IMR-90 (cell line): ENCODE results near the gene BRDT. TPM values are rescaled to one million over a fixed set of nuclear protein-coding genes. Genes with fewer than 3 reads are reported as not detected.
A peak's percentile ranks its signal among the peaks of the same experiment; 100 is the strongest.

Experiments
- ATAC-seq: fragments of 200-7000 bp; cut with Tn5 transposase; 2 replicates; pipeline ENCODE4 v1.9.1; 2020; ENCODE audit warnings: low read depth, mild to moderate bottlenecking, moderate library complexity
- BruUV-seq: library from RNA; stranded (reverse); fragments of 400-500 nt; replicated peaks from 2 replicates; lab custom pipeline; 2021; lab: Mats Ljungman, UMichigan
- CTCF ChIA-PET: fragments of 300-600 bp; formaldehyde crosslinking; extraction: SDS; loops from one replicate; lab custom pipeline; 2021; ENCODE audit warnings: antibody characterized with exemption; lab: Yijun Ruan, JAX
- POLR2A ChIA-PET: fragments of 300-600 bp; sonication (Branson Sonifier 250); formaldehyde crosslinking; loops from one replicate; lab custom pipeline; 2022; ENCODE audit warnings: antibody characterized with exemption; ENCODE audit not compliant: unreplicated experiment; lab: Charles Lee
- DNase-seq: peaks from one replicate; pipeline ENCODE4 v3.0.0; 2013
- H2AFZ ChIP-seq: replicated peaks from 2 replicates; pipeline ENCODE3; 2013; ENCODE audit warnings: low read length, mild to moderate bottlenecking; ENCODE audit not compliant: poor library complexity
- H2AK5ac ChIP-seq: 2 replicates; pipeline ENCODE4 v1.6.1; 2013; ENCODE audit warnings: low read depth, low read length, inconsistent platforms
- H2AK9ac ChIP-seq: replicated peaks from 2 replicates; pipeline ENCODE3; 2013; ENCODE audit warnings: mild to moderate bottlenecking, low read depth, low read length, moderate library complexity; ENCODE audit not compliant: poor library complexity
- H2BK120ac ChIP-seq: 2 replicates; pipeline ENCODE4 v1.6.1; 2013; ENCODE audit warnings: low read depth, low read length, inconsistent platforms
- H2BK15ac ChIP-seq: 3 replicates; pipeline ENCODE4 v1.6.1; 2013; ENCODE audit warnings: low read depth, low read length, inconsistent platforms
- H2BK20ac ChIP-seq: 2 replicates; pipeline ENCODE4 v1.6.1; 2013; ENCODE audit warnings: low read depth, mild to moderate bottlenecking, inconsistent platforms, low read length, moderate library complexity
- H2BK5ac ChIP-seq: 2 replicates; pipeline ENCODE4 v1.6.1; 2013; ENCODE audit warnings: mild to moderate bottlenecking, low read depth, low read length, inconsistent platforms; ENCODE audit not compliant: poor library complexity, severe bottlenecking
- H3K14ac ChIP-seq: replicated peaks from 2 replicates; pipeline ENCODE4 v1.6.1; 2013; ENCODE audit warnings: low read depth, low read length, inconsistent platforms
- H3K18ac ChIP-seq: 2 replicates; pipeline ENCODE4 v1.6.1; 2013; ENCODE audit warnings: low read depth, low read length, control low read depth
- H3K23ac ChIP-seq: 2 replicates; pipeline ENCODE4 v1.6.1; 2013; ENCODE audit warnings: low read depth, low read length, inconsistent platforms
- H3K27ac ChIP-seq: 2 replicates; pipeline ENCODE4 v1.5.1; 2013; ENCODE audit warnings: mild to moderate bottlenecking, control low read depth, low read length; ENCODE audit not compliant: insufficient read depth
- H3K27me3 ChIP-seq: 2 replicates; pipeline ENCODE4 v1.6.1; 2013; ENCODE audit warnings: low read length; ENCODE audit not compliant: control insufficient read depth, insufficient read depth
- H3K36me3 ChIP-seq: 2 replicates; pipeline ENCODE4 v1.6.1; 2013; ENCODE audit warnings: low read length, mixed read lengths; ENCODE audit not compliant: control insufficient read depth, insufficient read depth
- H3K4ac ChIP-seq: 2 replicates; pipeline ENCODE4 v1.6.1; 2013; ENCODE audit warnings: low read depth, low read length, inconsistent platforms
- H3K4me1 ChIP-seq: 2 replicates; pipeline ENCODE4 v1.6.1; 2013; ENCODE audit warnings: low read length, mixed read lengths; ENCODE audit not compliant: control insufficient read depth, insufficient read depth
- H3K4me2 ChIP-seq: 2 replicates; pipeline ENCODE4 v1.6.1; 2013; ENCODE audit warnings: low read depth, mild to moderate bottlenecking, control low read depth, low read length, moderate library complexity
- H3K4me3 ChIP-seq: 2 replicates; pipeline ENCODE4 v1.5.1; 2013; ENCODE audit warnings: low read depth, mild to moderate bottlenecking, control low read depth, low read length, moderate library complexity; ENCODE audit not compliant: insufficient read depth
- H3K56ac ChIP-seq: 2 replicates; pipeline ENCODE4 v1.6.1; 2013; ENCODE audit warnings: low read length, inconsistent platforms; ENCODE audit not compliant: insufficient read depth; ENCODE audit errors: extremely low read depth
- H3K79me1 ChIP-seq, 2 experiments: 2 replicates each; pipeline ENCODE4 v1.6.1; 2013; ENCODE audit warnings: low read length in 2 of 2, inconsistent platforms in 1 of 2, low read depth in 1 of 2
- H3K9ac ChIP-seq: 2 replicates; pipeline ENCODE4 v1.6.1; 2013; ENCODE audit warnings: low read depth, low read length, control low read depth
- H3K9me1 ChIP-seq: 2 replicates; pipeline ENCODE4 v1.6.1; 2013; ENCODE audit warnings: low read length, inconsistent platforms; ENCODE audit not compliant: insufficient read depth
- H3K9me3 ChIP-seq: 2 replicates; pipeline ENCODE4 v1.6.1; 2013; ENCODE audit warnings: low read length; ENCODE audit not compliant: control insufficient read depth, insufficient read depth
- H4K20me1 ChIP-seq: 2 replicates; pipeline ENCODE4 v1.6.1; 2013; ENCODE audit warnings: low read length, inconsistent platforms; ENCODE audit not compliant: insufficient read depth
- H4K5ac ChIP-seq: 2 replicates; pipeline ENCODE4 v1.6.1; 2013; ENCODE audit warnings: mild to moderate bottlenecking, low read depth, low read length, control low read depth
- H4K8ac ChIP-seq, 2 experiments: 2 replicates each; pipeline ENCODE4 v1.6.1; 2013; ENCODE audit warnings: low read depth in 2 of 2, low read length in 2 of 2, control low read depth in 1 of 2, inconsistent platforms in 1 of 2
- H4K91ac ChIP-seq: 2 replicates; pipeline ENCODE4 v1.6.1; 2013; ENCODE audit warnings: low read depth, low read length, inconsistent platforms; ENCODE audit not compliant: insufficient read depth
- CHD1 ChIP-seq: IDR thresholded peaks from 2 replicates; pipeline ENCODE4 v1.6.1; 2012; ENCODE audit warnings: low read depth, low read length, improper control_type of control experiment
- MAFK ChIP-seq: IDR thresholded peaks from 2 replicates; pipeline ENCODE4 v1.6.1; 2012; ENCODE audit warnings: low read depth, low read length, improper control_type of control experiment
- WGBS, 2 experiments: methylation state at CpG; one replicate each; pipeline versions ENCODE4 v1.1.5 to v1.1.7; 2013; ENCODE audit warnings: missing lambda C conversion rate in 2 of 2; ENCODE audit not compliant: insufficient read length in 1 of 2; ENCODE audit errors: extremely low coverage in 2 of 2; 5-methylcytosine and 5-hydroxymethylcytosine counted together
- dilution Hi-C: fragments of 300-500 bp; cut with HindIII; formaldehyde crosslinking; loops from one replicate; pipeline ENCODE4 v1.14.3; 2018; ENCODE audit warnings: low sequenced_read_pairs; ENCODE audit not compliant: unreplicated experiment
- in situ Hi-C: fragments of 300-500 bp; cut with MboI; formaldehyde crosslinking; loops from 3 replicates; pipeline ENCODE4 v1.14.3; 2019; ENCODE audit warnings: low sequenced_read_pairs, inconsistent platforms, mixed read lengths
- intact Hi-C: fragments of 100-400 bp; cut with micrococcal nuclease; formaldehyde crosslinking; loops from 2 replicates; pipeline ENCODE4 v1.10.0; 2022
- polyA plus RNA-seq, 3 experiments: library from polyadenylated mRNA; depleted of rRNA; stranded (reverse); fragments of >200 nt; gene quantifications; 2 replicates each; pipeline ENCODE4 v1.2.3, GENCODE V29; 2012; ENCODE audit warnings: low replicate concordance in 1 of 3
- total RNA-seq: library from RNA; depleted of rRNA; stranded (reverse); fragments of >200 nt; gene quantifications from 2 replicates; pipeline ENCODE4 v1.2.3, GENCODE V29; 2012

The BRDT gene
- total and polyA plus RNA-seq, 2 of the 4 experiments (the other 2 are of a cell fraction), result not detected

DNA sequence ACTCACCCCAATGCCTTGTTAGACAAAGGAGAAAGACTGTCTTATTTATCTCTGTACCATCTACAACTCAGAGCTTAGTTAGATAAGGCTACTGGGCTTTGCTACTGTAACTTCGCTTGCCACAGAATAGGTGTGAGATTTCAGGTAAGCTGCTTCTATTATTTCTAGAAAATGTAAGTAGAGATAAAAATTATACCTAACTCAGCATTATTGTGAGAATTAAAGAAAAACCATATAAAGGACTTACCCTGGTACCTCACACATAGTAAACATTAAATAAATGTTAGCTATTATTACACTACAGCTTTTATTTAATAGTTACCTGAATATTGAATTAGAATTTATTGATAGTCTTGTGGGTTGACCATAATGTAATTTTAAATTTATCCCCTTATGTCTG is 44.1 kb downstream of the BRDT start:
- Histone ChIP-seq H2BK15ac (no peak overlapping the region), H3K36me3 (no peaks in the 10 kb centered on the region), H3K79me1 (no peaks in the 10 kb centered on the region), H2BK5ac (no peak overlapping the region), H3K18ac (no peak overlapping the region), H3K27ac (no peak overlapping the region), H3K27me3 (no peaks in the 10 kb centered on the region), H3K4me2 (no peak overlapping the region), H2AK5ac (no peak overlapping the region), H3K9ac (no peak overlapping the region), H2BK120ac (no peak overlapping the region), H3K56ac (no peak overlapping the region), H3K4ac (no peak overlapping the region), H3K9me3 (no peaks in the 10 kb centered on the region), H3K23ac (no peak overlapping the region), H3K4me3 (no peak overlapping the region), H3K14ac (no peak overlapping the region), H4K20me1 (no peaks in the 10 kb centered on the region; the same call in 1 of the 2 replicates), H4K5ac (no peak overlapping the region), H4K91ac (no peak overlapping the region), H2BK20ac (no peak overlapping the region), H2AK9ac (no peak overlapping the region), H2AFZ (no peak overlapping the region), H4K8ac (no peak overlapping the region), H3K4me1 (no peaks in the 10 kb centered on the region), H3K9me1 (no peaks in the 10 kb centered on the region)
- no peak for ATAC-seq
- peak; percentile 59 for TF ChIP-seq MAFK
- TF ChIP-seq CHD1, result no peak
- intact Hi-C loops, result loop anchor here (10.0 kb wide), 1 partner anchor 602 kb away; no protein-coding TSS in a partner anchor
- no peak for DNase-seq
- WGBS, 2 experiments, result no CpG with 5 or more reads among the region's 1 CpG
- no TSS peak for BruUV-seq
- CTCF ChIA-PET, result interaction anchor here (0.5 to 0.7 kb wide), 4 partner anchors 124 to 471 kb away, joined by 3 read pairs; no protein-coding TSS in a partner anchor
- POLR2A ChIA-PET, result no interaction called here
- in situ Hi-C loops, result no loop called here
- dilution Hi-C loops, result no loop called here
